ENCODE measurements around the gene TRIM61. TPM values are rescaled to one million over a fixed set of nuclear protein-coding genes. Genes with fewer than 3 reads are reported as not detected.

The TRIM61 gene
- total and polyA plus RNA-seq, 2 experiments from 2014 or later, result 0.18 TPM; not detected in 1

DNA sequence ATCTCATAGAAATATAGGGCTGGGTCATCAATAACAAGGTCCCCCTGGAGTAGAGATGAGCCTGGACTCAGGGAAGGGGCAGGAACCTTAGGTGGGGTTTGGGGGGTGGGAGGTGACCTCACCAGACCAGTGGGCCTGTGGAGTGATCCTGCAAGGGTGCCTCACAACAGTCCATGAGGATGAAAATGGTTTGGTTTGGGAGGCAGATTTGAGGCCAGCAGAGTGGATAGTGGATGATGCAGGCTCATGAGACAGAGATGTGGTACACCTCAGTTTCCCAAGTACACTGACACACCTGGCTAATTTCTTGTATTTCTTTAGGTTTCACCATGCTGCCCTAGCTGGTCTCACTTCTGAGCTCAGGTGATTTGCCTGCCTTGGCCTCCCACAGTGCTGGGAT, 36.2 kb upstream of the TRIM61 start:
- in situ Hi-C loops (cut with MboI), result no loop called here
- Histone ChIP-seq H3K4me3 (no peak overlapping the region), H3F3A (ENCODE audit: insufficient read depth) (no peaks in the 10 kb centered on the region), H3K9ac (no peak overlapping the region), H3K9me2 (ENCODE audit: insufficient read depth) (no peaks in the 10 kb centered on the region), H3K27ac (no peak overlapping the region), H3K4me2 (ENCODE audit: unreplicated experiment) (no peak overlapping the region), H3K4me1 (ENCODE audit: insufficient read depth) (no peaks in the 10 kb centered on the region), H2AFZ (no peak overlapping the region), H3K79me2 (ENCODE audit: insufficient read depth) (no peaks in the 10 kb centered on the region), H3K27me3 (replicated peaks; ENCODE audit: insufficient read depth) (no peaks in the 10 kb centered on the region), H4K20me1 (ENCODE audit: insufficient read depth) (no peaks in the 10 kb centered on the region), H3K36me3 (ENCODE audit: low read depth) (no peaks in the 10 kb centered on the region), H3K9me3 (ENCODE audit: low read depth) (no peaks in the 10 kb centered on the region)
- no peak for DNase-seq
- TF ChIP-seq EZH2 (IDR thresholded peaks at IDR 0.05; ENCODE audit: insufficient read depth, poor library complexity, severe bottlenecking) (no peak), EZH2phosphoT487 (IDR thresholded peaks at IDR 0.05; ENCODE audit: insufficient read depth, low read depth) (no peak)

DNA sequence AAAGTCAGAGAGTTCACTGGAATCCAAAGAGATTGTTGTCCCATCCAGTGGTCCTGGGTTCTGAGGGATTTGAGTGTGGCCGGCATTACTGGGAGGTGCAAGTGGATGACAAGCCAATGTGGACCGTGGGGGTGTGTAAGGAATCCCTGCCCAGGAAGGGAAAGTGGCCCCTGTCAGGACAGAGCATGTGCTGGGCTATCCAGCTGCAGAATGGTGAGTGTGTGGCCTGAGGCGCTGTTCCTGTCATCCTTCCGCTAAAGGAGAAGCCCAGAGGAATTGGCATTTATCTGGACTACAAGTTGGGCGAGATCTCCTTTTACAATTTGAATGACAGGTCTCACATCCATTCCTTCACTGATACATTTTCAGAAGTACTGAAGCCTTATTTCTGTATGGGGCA, 33.9 kb upstream of the TRIM61 start:
- Histone ChIP-seq H3K9me3 (ENCODE audit: low read depth) (no peaks in the 10 kb centered on the region), H3K9me2 (ENCODE audit: insufficient read depth) (no peaks in the 10 kb centered on the region), H3K4me3 (no peak overlapping the region), H3F3A (ENCODE audit: insufficient read depth) (no peaks in the 10 kb centered on the region), H3K79me2 (ENCODE audit: insufficient read depth) (no peaks in the 10 kb centered on the region), H3K9ac (no peak overlapping the region), H3K36me3 (ENCODE audit: low read depth) (no peaks in the 10 kb centered on the region), H3K4me2 (ENCODE audit: unreplicated experiment) (no peak overlapping the region), H3K27ac (no peak overlapping the region), H3K27me3 (replicated peaks; ENCODE audit: insufficient read depth) (no peaks in the 10 kb centered on the region), H2AFZ (no peak overlapping the region), H4K20me1 (ENCODE audit: insufficient read depth) (no peaks in the 10 kb centered on the region), H3K4me1 (ENCODE audit: insufficient read depth) (no peaks in the 10 kb centered on the region)
- in situ Hi-C loops (cut with MboI), result no loop called here
- no peak for DNase-seq
- 69 to 71% methylated on average over 5 of the region's 5 CpGs for WGBS, 2 experiments (ENCODE audit: low coverage in 1 of 2, low lambda C conversion rate in 2 of 2, missing lambda C conversion rate in 2 of 2)
- no peak for TF ChIP-seq EZH2phosphoT487 (IDR thresholded peaks at IDR 0.05; ENCODE audit: insufficient read depth, low read depth)
- no peak for TF ChIP-seq EZH2 (IDR thresholded peaks at IDR 0.05; ENCODE audit: insufficient read depth, poor library complexity, severe bottlenecking)

DNA sequence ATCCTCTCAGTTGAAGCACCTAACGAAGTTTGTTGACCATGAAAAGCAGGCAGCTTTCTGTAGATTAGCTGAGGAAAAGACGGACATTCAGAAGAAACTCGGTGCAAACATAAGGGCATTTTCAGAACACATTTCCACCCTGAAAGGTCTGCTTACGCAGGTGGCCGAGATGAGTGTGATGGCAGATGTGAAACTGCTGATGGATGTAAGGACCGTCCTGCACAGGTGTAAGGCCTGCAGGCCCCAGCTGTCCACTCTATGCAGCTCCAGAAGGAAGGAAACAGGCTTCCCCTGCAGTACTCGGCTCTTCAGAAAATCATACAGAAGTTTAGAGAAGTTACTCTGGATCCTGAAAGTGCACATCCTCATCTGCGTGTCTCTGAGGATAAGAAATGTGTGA, 33.5 kb upstream of the TRIM61 start:
- 56 to 59% methylated on average over 8 of the region's 8 CpGs for WGBS, 2 experiments (ENCODE audit: low coverage in 1 of 2, low lambda C conversion rate in 2 of 2, missing lambda C conversion rate in 2 of 2)
- no peaks in the 10 kb centered on the region for H3K79me2 ChIP-seq (ENCODE audit: insufficient read depth)
- H3K9ac ChIP-seq, result no peak overlapping the region
- in situ Hi-C loops (cut with MboI), result no loop called here
- H3K9me2 ChIP-seq (ENCODE audit: insufficient read depth), result no peaks in the 10 kb centered on the region
- no peaks in the 10 kb centered on the region for H3K4me1 ChIP-seq (ENCODE audit: insufficient read depth)
- H4K20me1 ChIP-seq (ENCODE audit: insufficient read depth), result no peaks in the 10 kb centered on the region
- no peak overlapping the region for H3K27ac ChIP-seq
- H2AFZ ChIP-seq, result no peak overlapping the region
- TF ChIP-seq EZH2 (IDR thresholded peaks at IDR 0.05; ENCODE audit: insufficient read depth, poor library complexity, severe bottlenecking), result no peak
- TF ChIP-seq EZH2phosphoT487 (IDR thresholded peaks at IDR 0.05; ENCODE audit: insufficient read depth, low read depth), result no peak
- no peaks in the 10 kb centered on the region for H3K36me3 ChIP-seq (ENCODE audit: low read depth)
- no peaks in the 10 kb centered on the region for H3K27me3 ChIP-seq (replicated peaks; ENCODE audit: insufficient read depth)
- DNase-seq, result no peak
- no peak overlapping the region for H3K4me3 ChIP-seq
- no peaks in the 10 kb centered on the region for H3F3A ChIP-seq (ENCODE audit: insufficient read depth)
- H3K4me2 ChIP-seq (ENCODE audit: unreplicated experiment), result no peak overlapping the region
- no peaks in the 10 kb centered on the region for H3K9me3 ChIP-seq (ENCODE audit: low read depth)

DNA sequence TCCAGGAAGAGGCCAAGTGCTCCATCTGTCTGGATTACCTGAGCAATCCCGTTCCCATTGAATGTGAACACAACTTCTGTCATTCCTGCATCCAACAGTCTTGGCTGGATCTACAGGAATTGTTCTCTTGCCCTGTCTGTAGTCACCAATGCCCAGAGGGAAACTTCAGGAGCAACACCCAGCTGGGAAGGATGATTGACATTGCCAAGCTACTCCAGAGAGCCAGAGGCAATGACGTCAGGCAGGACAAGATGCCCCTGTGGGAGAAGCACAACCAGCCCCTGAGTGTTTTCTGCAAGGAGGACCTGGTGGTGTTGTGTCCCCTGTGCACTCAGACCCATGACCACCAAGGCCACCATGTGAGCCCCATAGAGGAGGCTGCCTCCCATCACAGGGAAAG, 33.0 kb upstream of the TRIM61 start:
- H3K4me3 ChIP-seq, result no peak overlapping the region
- H3K4me2 ChIP-seq (ENCODE audit: unreplicated experiment), result no peak overlapping the region
- no peaks in the 10 kb centered on the region for H3K9me2 ChIP-seq (ENCODE audit: insufficient read depth)
- H3K9me3 ChIP-seq (ENCODE audit: low read depth), result no peaks in the 10 kb centered on the region
- no peaks in the 10 kb centered on the region for H3K36me3 ChIP-seq (ENCODE audit: low read depth)
- H3K9ac ChIP-seq, result no peak overlapping the region
- in situ Hi-C loops (cut with MboI), result no loop called here
- no peak for DNase-seq
- TF ChIP-seq EZH2phosphoT487 (IDR thresholded peaks at IDR 0.05; ENCODE audit: insufficient read depth, low read depth), result no peak
- TF ChIP-seq EZH2 (IDR thresholded peaks at IDR 0.05; ENCODE audit: insufficient read depth, poor library complexity, severe bottlenecking), result no peak
- no peak overlapping the region for H3K27ac ChIP-seq
- no peaks in the 10 kb centered on the region for H3K27me3 ChIP-seq (replicated peaks; ENCODE audit: insufficient read depth)
- no peaks in the 10 kb centered on the region for H4K20me1 ChIP-seq (ENCODE audit: insufficient read depth)
- no peaks in the 10 kb centered on the region for H3K4me1 ChIP-seq (ENCODE audit: insufficient read depth)
- no peaks in the 10 kb centered on the region for H3K79me2 ChIP-seq (ENCODE audit: insufficient read depth)
- no peak overlapping the region for H2AFZ ChIP-seq
- H3F3A ChIP-seq (ENCODE audit: insufficient read depth), result no peaks in the 10 kb centered on the region
- WGBS, 2 experiments (ENCODE audit: low coverage in 1 of 2, low lambda C conversion rate in 2 of 2, missing lambda C conversion rate in 2 of 2), result 23 to 49% methylated on average over 2 of the region's 2 CpGs

DNA sequence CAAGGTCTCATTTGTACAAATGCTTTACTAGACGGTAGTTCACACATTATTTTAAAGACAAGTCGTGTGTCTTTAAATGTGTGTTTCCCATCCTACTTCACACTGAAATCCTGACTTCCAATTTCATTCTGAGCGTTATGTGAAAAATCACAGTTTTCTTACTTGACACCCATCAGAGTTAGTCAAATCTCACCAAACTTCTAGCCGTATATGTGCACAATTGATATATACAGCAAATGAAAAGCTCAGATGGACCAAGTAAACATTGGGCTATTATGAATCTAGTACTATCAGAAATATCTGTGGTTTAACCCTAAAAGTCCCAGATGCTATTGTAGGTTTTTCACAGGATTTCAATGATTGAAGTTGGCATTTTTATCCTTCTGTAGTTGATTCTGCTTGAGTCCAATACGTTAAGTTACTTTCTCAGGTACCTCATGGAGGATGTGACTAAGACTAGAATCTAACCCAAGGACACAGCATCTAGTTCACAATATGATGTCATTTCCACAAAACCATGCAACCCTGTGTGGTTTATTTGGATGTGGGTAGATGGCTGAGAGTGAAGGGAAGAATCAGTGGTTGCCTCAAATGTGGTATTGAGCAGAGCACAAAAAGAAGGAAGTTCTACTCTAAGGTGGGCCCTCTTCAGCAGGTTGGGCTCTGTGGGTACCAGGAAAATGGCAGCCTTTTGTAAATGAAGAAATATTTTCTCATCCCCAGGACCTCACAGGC, 32.2 kb upstream of the TRIM61 start:
- H3K4me2 ChIP-seq (ENCODE audit: unreplicated experiment), result no peak overlapping the region
- no peaks in the 10 kb centered on the region for H3K9me3 ChIP-seq (ENCODE audit: low read depth)
- no peaks in the 10 kb centered on the region for H3K9me2 ChIP-seq (ENCODE audit: insufficient read depth)
- H3K4me1 ChIP-seq (ENCODE audit: insufficient read depth), result no peaks in the 10 kb centered on the region
- 65% methylated on average over 5 of the region's 5 CpGs for WGBS, 2 experiments (ENCODE audit: low coverage in 1 of 2, low lambda C conversion rate in 2 of 2, missing lambda C conversion rate in 2 of 2)
- H4K20me1 ChIP-seq (ENCODE audit: insufficient read depth), result no peaks in the 10 kb centered on the region
- H3K9ac ChIP-seq, result no peak overlapping the region
- no peaks in the 10 kb centered on the region for H3F3A ChIP-seq (ENCODE audit: insufficient read depth)
- no peak for TF ChIP-seq EZH2phosphoT487 (IDR thresholded peaks at IDR 0.05; ENCODE audit: insufficient read depth, low read depth)
- H2AFZ ChIP-seq, result no peak overlapping the region
- H3K36me3 ChIP-seq (ENCODE audit: low read depth), result no peaks in the 10 kb centered on the region
- H3K27ac ChIP-seq, result no peak overlapping the region
- no peaks in the 10 kb centered on the region for H3K27me3 ChIP-seq (replicated peaks; ENCODE audit: insufficient read depth)
- in situ Hi-C loops (cut with MboI), result no loop called here
- H3K79me2 ChIP-seq (ENCODE audit: insufficient read depth), result no peaks in the 10 kb centered on the region
- H3K4me3 ChIP-seq, result no peak overlapping the region
- no peak for DNase-seq

Measured in GM23248 (cell line).